ENCODE data around the gene AMDHD2. TPM values are rescaled to one million over a fixed set of nuclear protein-coding genes. Genes with fewer than 3 reads are reported as not detected.
"Not testable (repeated sequence)": the region's sequence is repeated elsewhere in the genome, so short reads cannot be mapped to it uniquely, and the experiment has no call there.

AMDHD2 gene
- total RNA-seq, 1 experiment from 2014 or later: 100 TPM

- DNase-seq (ENCODE audit: low read depth); in situ Hi-C loops (cut with HindIII; ENCODE audit: low pct_unique_long_range_greater_than_20kb, low sequenced_read_pairs): not testable (repeated sequence)
Measured at GRCh38 chr16:2539192-2539844, 19.1 kb downstream of the AMDHD2 start.

DNA sequence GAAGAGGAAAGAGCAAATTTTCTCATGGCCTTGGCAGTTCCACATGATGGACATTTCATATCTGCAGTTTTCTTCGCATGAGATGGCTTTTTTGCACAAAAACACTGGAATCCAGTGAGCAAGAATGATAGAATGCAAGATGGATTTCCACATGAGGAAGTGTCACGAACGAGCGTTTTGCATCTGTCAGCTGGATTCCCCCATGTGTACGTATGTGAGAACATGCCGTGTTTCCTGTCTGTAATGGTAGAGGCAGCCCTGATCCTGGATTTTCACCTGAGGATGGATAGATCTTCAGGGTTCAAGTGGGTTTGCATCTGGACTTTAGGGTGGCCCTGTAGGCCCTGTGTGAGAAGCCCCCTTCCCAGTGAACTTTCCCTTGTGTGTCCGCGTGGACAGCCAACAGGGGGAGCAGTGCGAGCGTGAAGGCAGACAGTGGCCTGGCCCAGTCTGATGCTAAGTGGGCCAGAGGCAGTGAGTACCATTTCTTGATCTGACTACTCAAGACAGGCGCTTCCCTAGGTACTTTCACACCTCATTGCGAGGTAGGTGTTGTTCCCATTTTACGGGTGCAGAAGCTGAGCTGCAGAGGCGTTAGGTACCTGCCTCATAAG is 19.8 kb downstream of the AMDHD2 start:
- in situ Hi-C loops (cut with HindIII; ENCODE audit: low pct_unique_long_range_greater_than_20kb, low sequenced_read_pairs); DNase-seq (ENCODE audit: low read depth): not testable (repeated sequence)

DNA sequence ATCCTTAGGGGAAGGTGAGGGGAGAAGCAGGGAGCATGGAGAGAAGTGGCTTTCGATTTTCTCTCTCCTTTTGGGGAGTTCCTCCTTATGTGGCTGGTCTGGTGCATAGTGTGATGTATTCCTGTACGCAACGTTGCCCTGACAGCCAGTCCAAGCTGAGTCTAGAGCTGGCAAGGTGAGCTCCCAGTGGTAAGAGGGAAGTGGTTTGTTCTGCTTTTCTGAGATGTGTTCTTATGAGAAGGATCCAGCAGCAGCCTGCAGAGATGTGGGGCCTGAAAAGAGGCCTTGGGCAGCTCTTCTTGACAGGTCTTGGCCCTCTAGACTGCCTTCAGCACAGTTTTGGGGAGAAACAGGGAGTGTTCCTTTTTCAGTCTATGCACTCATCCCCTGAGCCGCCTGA is 20.7 kb downstream of the AMDHD2 start:
- in situ Hi-C loops (cut with HindIII; ENCODE audit: low pct_unique_long_range_greater_than_20kb, low sequenced_read_pairs); DNase-seq (ENCODE audit: low read depth): not testable (repeated sequence)

- in situ Hi-C loops (cut with HindIII; ENCODE audit: low pct_unique_long_range_greater_than_20kb, low sequenced_read_pairs); DNase-seq (ENCODE audit: low read depth): not testable (repeated sequence)
Measured at GRCh38 chr16:2541409-2541808, 21.2 kb downstream of the AMDHD2 start.

GRCh38 chr16:2543771-2544170 is 23.6 kb downstream of the AMDHD2 start:
- DNase-seq (ENCODE audit: low read depth); in situ Hi-C loops (cut with HindIII; ENCODE audit: low pct_unique_long_range_greater_than_20kb, low sequenced_read_pairs): not testable (repeated sequence)

GRCh38 chr16:2550283-2550878 is 30.2 kb downstream of the AMDHD2 start:
- DNase-seq (ENCODE audit: low read depth); in situ Hi-C loops (cut with HindIII; ENCODE audit: low pct_unique_long_range_greater_than_20kb, low sequenced_read_pairs): not testable (repeated sequence)

- DNase-seq (ENCODE audit: low read depth); in situ Hi-C loops (cut with HindIII; ENCODE audit: low pct_unique_long_range_greater_than_20kb, low sequenced_read_pairs): not testable (repeated sequence)
Measured at GRCh38 chr16:2551420-2551889, 31.3 kb downstream of the AMDHD2 start.

DNA sequence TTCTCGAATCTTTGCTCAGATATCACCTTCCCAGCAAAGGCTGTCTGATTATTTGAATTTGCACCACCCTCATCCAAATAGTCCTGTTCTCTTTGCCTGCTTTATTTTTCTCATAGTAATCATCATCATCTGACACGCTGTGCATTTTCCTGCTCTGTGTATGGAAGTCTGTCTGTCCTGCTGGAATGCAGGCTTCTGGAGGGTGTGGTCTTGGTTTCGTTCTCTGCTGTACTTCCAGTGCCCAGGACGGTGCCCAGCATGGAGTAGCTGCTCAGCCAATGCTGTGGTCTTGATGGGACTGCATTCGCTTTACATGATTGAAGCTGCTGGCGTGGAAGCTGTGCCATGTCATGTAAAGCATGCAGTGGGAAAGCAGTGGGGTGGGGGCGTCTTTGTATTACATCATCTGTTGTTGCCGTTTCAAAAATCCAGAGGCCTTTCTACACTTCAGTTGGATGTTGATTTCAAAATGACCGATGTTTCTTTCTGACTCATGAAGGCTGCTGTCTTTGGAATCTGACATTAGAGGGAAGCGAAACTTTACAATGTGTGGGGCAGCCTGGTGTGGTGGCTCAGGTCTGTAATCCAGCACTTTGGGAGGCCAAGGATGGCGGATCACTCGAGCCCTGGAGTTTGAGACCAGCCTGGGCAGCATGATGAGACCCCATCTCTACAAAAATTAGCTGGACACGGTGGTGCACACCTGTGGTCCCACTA is 34.7 kb downstream of the AMDHD2 start:
- DNase-seq (ENCODE audit: low read depth); in situ Hi-C loops (cut with HindIII; ENCODE audit: low pct_unique_long_range_greater_than_20kb, low sequenced_read_pairs): not testable (repeated sequence)

DNA sequence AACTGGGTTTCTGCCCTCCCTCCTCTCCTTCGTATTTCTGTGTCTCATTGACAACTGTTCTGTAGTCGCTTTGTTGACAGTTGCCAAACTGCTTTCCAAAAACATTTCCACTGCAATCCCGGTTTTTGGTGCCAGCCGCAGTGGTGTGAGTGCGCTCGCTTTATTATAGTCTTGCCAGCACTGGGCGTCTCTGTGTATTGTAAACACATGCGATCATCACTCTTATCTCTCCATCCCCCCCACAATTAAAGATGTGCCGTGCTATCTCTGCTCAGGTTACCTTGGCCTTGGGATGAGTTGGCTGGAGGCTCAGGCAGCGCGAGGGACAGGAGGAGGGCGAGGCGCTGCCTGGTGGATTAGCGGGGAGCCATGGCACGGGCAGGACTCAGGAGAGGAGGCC is 37.0 kb downstream of the AMDHD2 start:
- DNase-seq (ENCODE audit: low read depth); in situ Hi-C loops (cut with HindIII; ENCODE audit: low pct_unique_long_range_greater_than_20kb, low sequenced_read_pairs): not testable (repeated sequence)

DNA sequence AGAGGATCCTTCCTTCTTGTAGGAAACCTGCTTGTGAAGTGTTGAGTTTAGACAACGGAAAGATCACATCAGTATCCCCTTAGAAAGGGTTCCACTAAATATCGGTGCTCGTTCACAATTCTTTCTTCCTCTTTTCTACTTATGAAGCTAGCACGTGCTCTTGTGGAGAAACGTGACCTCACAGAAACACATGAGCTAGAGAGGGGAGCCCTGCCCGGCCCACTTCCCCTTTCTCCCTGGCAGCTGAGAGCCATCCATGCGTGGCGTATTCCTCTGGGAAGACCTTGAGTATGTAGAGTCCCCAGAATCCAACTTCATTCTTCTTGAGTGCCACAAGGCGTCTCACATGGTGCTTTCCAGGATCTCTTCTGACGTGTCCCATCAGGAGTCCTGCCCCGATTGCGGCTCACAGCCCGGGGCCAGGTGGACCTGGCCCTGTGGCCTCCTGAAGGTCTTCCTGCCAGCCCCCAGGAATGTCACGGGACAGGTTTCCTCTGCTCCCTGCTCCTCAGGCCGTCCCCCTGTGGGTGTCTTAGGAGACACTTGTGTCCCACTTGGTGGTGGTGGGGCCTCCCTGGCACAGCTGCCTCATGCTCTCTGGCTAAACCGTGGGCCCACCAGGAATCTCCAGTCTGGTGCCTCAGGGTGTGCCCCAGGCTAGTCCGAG is 40.1 kb downstream of the AMDHD2 start:
- DNase-seq (ENCODE audit: low read depth); in situ Hi-C loops (cut with HindIII; ENCODE audit: low pct_unique_long_range_greater_than_20kb, low sequenced_read_pairs): not testable (repeated sequence)

- in situ Hi-C loops (cut with HindIII; ENCODE audit: low pct_unique_long_range_greater_than_20kb, low sequenced_read_pairs): not testable (repeated sequence)
Measured at GRCh38 chr16:2560798-2561133, 40.6 kb downstream of the AMDHD2 start.

GRCh38 chr16:2567506-2567905 is 47.3 kb downstream of the AMDHD2 start:
- DNase-seq (ENCODE audit: low read depth); in situ Hi-C loops (cut with HindIII; ENCODE audit: low pct_unique_long_range_greater_than_20kb, low sequenced_read_pairs): not testable (repeated sequence)

More at GRCh38 chr16:2560798-2561133, 40.6 kb downstream of the AMDHD2 start:
- DNase-seq (ENCODE audit: low read depth): not testable (repeated sequence)

DNA sequence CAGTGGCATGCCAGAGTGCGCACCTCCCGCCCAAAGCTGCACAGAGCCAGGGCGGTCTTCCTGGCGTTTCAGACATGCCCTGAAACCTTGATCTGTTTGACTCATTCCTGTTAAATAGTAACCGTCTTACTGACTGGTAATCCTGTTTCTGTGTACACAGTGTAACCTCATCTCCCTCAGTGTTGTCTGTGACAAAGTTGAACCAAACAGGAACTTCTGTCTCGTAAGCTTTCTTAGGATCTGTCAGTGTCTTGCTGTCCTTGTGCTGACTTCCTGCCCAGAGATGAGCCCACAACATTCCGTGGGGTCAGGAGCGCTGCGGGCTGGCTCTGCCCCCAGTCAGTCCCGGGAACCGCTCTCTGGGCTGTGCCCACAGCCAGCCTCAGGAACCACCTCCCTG is 48.4 kb downstream of the AMDHD2 start:
- in situ Hi-C loops (cut with HindIII; ENCODE audit: low pct_unique_long_range_greater_than_20kb, low sequenced_read_pairs); DNase-seq (ENCODE audit: low read depth): not testable (repeated sequence)

DNA sequence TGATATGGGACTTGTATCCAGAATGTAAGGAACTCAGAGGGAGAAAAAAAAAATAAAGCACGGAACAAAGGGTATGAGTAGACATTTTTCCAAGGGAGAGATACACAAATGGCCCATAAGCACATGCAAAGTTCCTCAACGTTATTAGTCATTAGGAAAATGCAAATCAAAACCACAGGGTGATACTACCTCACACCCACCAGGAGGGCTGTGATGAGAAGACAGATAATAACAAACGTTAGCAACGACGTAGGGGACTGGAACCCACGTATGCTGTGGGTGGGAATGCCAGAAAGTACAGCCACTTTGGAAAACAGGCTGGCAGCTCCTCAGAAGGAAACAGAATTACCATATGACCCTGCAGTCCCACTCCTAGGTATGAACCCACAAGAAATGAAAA is 52.5 kb downstream of the AMDHD2 start:
- DNase-seq (ENCODE audit: low read depth); in situ Hi-C loops (cut with HindIII; ENCODE audit: low pct_unique_long_range_greater_than_20kb, low sequenced_read_pairs): not testable (repeated sequence)

GRCh38 chr16:2575839-2576238 is 55.7 kb downstream of the AMDHD2 start:
- DNase-seq (ENCODE audit: low read depth); in situ Hi-C loops (cut with HindIII; ENCODE audit: low pct_unique_long_range_greater_than_20kb, low sequenced_read_pairs): not testable (repeated sequence)

DNA sequence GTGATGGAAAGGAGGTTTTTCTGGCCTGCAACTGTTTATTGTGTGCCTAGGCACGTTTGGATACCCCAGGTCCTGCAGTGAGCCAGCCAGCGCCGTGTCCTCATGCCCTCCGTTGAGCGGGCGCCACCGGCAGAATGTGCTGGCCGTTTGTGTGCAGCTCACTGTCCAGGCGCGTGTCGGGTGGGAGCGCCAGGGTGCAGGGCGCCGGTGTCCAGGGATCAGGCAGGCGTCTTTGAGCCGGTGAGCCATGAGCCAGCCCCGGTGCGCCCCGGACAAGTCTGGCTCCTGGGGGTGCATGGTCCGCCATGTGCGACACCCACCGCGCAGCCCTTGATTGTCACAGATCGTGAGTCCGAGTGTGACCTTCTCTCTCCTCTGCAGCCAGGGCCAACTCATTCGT is 56.9 kb downstream of the AMDHD2 start:
- in situ Hi-C loops (cut with HindIII; ENCODE audit: low pct_unique_long_range_greater_than_20kb, low sequenced_read_pairs); DNase-seq (ENCODE audit: low read depth): not testable (repeated sequence)

- DNase-seq (ENCODE audit: low read depth); in situ Hi-C loops (cut with HindIII; ENCODE audit: low pct_unique_long_range_greater_than_20kb, low sequenced_read_pairs): not testable (repeated sequence)
Measured at GRCh38 chr16:2578905-2579304, 58.7 kb downstream of the AMDHD2 start.

- in situ Hi-C loops (cut with HindIII; ENCODE audit: low pct_unique_long_range_greater_than_20kb, low sequenced_read_pairs); DNase-seq (ENCODE audit: low read depth): not testable (repeated sequence)
Measured at GRCh38 chr16:2580143-2580542, 60.0 kb downstream of the AMDHD2 start.

Data from Caki2 (cell line).